HEK293 (cell line): ENCODE results near the gene CEP350.

ENCODE experiments used
- BCL11B ChIP-seq: fragments of 450-650 bp; formaldehyde crosslinking; IDR thresholded peaks from 2 replicates; pipeline ENCODE4 v1.5.1; 2016; ENCODE audit warnings: low read depth, missing biosample characterization, missing genetic modification characterization
- CTCF ChIP-seq: fragments of 450-650 bp; formaldehyde crosslinking; IDR thresholded peaks from 2 replicates; pipeline ENCODE4 v1.5.1; 2016; ENCODE audit warnings: missing biosample characterization, missing genetic modification characterization
- FEZF1 ChIP-seq: fragments of 450-650 bp; formaldehyde crosslinking; IDR thresholded peaks from 2 replicates; pipeline ENCODE4 v1.5.1; 2016; ENCODE audit warnings: missing biosample characterization, missing genetic modification characterization
- ZBTB11 ChIP-seq: fragments of 450-650 bp; formaldehyde crosslinking; conservative IDR thresholded peaks from 2 replicates; pipeline ENCODE4 v1.5.1; 2016; ENCODE audit warnings: low read depth, missing biosample characterization, missing genetic modification characterization
- ZNF629 ChIP-seq: fragments of 450-650 bp; formaldehyde crosslinking; IDR thresholded peaks from 2 replicates; pipeline ENCODE4 v1.5.1; 2017; ENCODE audit warnings: missing biosample characterization, missing genetic modification characterization

GRCh38 chr1:180026556-180026955 lies 71.9 kb downstream of the CEP350 start:
- TF ChIP-seq CTCF (no peak), ZBTB11 (tag by site-specific recombination) (no peak), BCL11B (tag by site-specific recombination) (no peak), ZNF629 (tag by site-specific recombination) (no peak), FEZF1 (tag by site-specific recombination) (no peak)
